ENCODE measurements around the gene FCER2.

- TF ChIP-seq SMC3 (IDR thresholded peaks at IDR 0.05) (no peak), CTCF (IDR thresholded peaks at IDR 0.05) (no peak), RFX5 (IDR thresholded peaks at IDR 0.05) (no peak), KDM5A (IDR thresholded peaks at IDR 0.05) (no peak), RAD21 (conservative IDR thresholded peaks at IDR 0.05 in 1 of 2, IDR thresholded peaks at IDR 0.05 in 1 of 2) (no peak)
Observed at GRCh38 chr19:7676376-7676775, 25.6 kb downstream of the FCER2 start.
